Naive thymus-derived CD4-positive, alpha-beta T cell (primary cell): Measurements from ENCODE around the gene PEAK3. TPM values are rescaled to one million over a fixed set of nuclear protein-coding genes. Genes with fewer than 3 reads are reported as not detected.

Experiments used
- ATAC-seq: fragments of 150-1000 bp; cut with Tn5 transposase; 2 replicates; pipeline ENCODE4 v1.10.0; 2021; ENCODE audit warnings: mild to moderate bottlenecking, moderate library complexity
- CTCF ChIA-PET: fragments of 350-600 bp; sonication (Branson Sonifier 250); formaldehyde crosslinking; loops from one replicate; lab custom pipeline; 2021; ENCODE audit warnings: antibody characterized with exemption; lab: Charles Lee
- POLR2A ChIA-PET: fragments of 350-600 bp; sonication (Branson Sonifier 250); formaldehyde crosslinking; loops from one replicate; lab custom pipeline; 2021; ENCODE audit warnings: antibody characterized with exemption, inconsistent platforms; lab: Charles Lee
- DNase-seq, 9 donors: peaks; one replicate each; pipeline versions ENCODE4 v3.0.0 to v3.0.0-alpha.2; 2020 to 2022; ENCODE audit warnings: mixed read lengths in 1 of 9
- H3K27ac ChIP-seq: one replicate; pipeline ENCODE4 v1.7.0; 2013; ENCODE audit warnings: mild to moderate bottlenecking, low read depth, low read length, moderate library complexity
- H3K27me3 ChIP-seq, 2 donors: one replicate each; pipeline ENCODE4 v1.7.0; 2013; ENCODE audit warnings: low read length in 2 of 2, mild to moderate bottlenecking in 2 of 2, moderate library complexity in 2 of 2; ENCODE audit not compliant: control insufficient read depth in 2 of 2, insufficient read depth in 2 of 2
- H3K36me3 ChIP-seq, 3 experiments: 1 replicate in 2 of 3; 2 replicates in 1 of 3; pipeline ENCODE4 v1.7.0; 2013; ENCODE audit warnings: low read length in 3 of 3, mild to moderate bottlenecking in 3 of 3, moderate library complexity in 1 of 3; ENCODE audit not compliant: insufficient read depth in 3 of 3, control insufficient read depth in 2 of 3
- H3K4me1 ChIP-seq, 2 donors: one replicate each; pipeline ENCODE4 v1.7.0; 2013; ENCODE audit warnings: low read length in 2 of 2, mild to moderate bottlenecking in 2 of 2, moderate library complexity in 1 of 2; ENCODE audit not compliant: control insufficient read depth in 2 of 2, insufficient read depth in 2 of 2
- H3K4me3 ChIP-seq: 2 replicates; pipeline ENCODE4 v1.7.0; 2013; ENCODE audit warnings: mild to moderate bottlenecking, low read length
- H3K9me3 ChIP-seq, 3 experiments: 1 replicate in 2 of 3; 2 replicates in 1 of 3; pipeline ENCODE4 v1.7.0; 2013; ENCODE audit warnings: low read length in 3 of 3; ENCODE audit not compliant: control insufficient read depth in 2 of 3
- H3K27ac Mint-ChIP-seq, 9 donors: one replicate each; pipeline ENCODE4 v1.8.0; 2020 to 2022; ENCODE audit warnings: mixed read lengths in 9 of 9, mild to moderate bottlenecking in 8 of 9, moderate library complexity in 5 of 9, inconsistent platforms in 2 of 9
- H3K27me3 Mint-ChIP-seq, 5 donors: one replicate each; pipeline ENCODE4 v1.8.0; 2021 to 2022; ENCODE audit warnings: mixed read lengths in 5 of 5, mild to moderate bottlenecking in 1 of 5
- H3K36me3 Mint-ChIP-seq, 5 donors: one replicate each; pipeline ENCODE4 v1.8.0; 2020 to 2022; ENCODE audit warnings: mixed read lengths in 5 of 5, mild to moderate bottlenecking in 3 of 5, inconsistent platforms in 1 of 5
- H3K4me1 Mint-ChIP-seq, 7 donors: one replicate each; pipeline ENCODE4 v1.8.0; 2020 to 2022; ENCODE audit warnings: mixed read lengths in 7 of 7, mild to moderate bottlenecking in 3 of 7, inconsistent platforms in 1 of 7
- H3K4me3 Mint-ChIP-seq, 10 donors: one replicate each; pipeline ENCODE4 v1.8.0; 2020 to 2022; ENCODE audit warnings: mild to moderate bottlenecking in 10 of 10, mixed read lengths in 10 of 10, moderate library complexity in 6 of 10, inconsistent platforms in 2 of 10
- H3K9me3 Mint-ChIP-seq, 11 donors: one replicate each; pipeline ENCODE4 v1.8.0; 2020 to 2022; ENCODE audit warnings: mixed read lengths in 11 of 11, mild to moderate bottlenecking in 4 of 11, inconsistent platforms in 1 of 11, moderate library complexity in 1 of 11
- intact Hi-C, 2 donors: fragments of 100-400 bp; cut with micrococcal nuclease; formaldehyde crosslinking; loops; one replicate each; pipeline ENCODE4 v1.15.1; 2023
- polyA plus RNA-seq, 2 donors: library from polyadenylated mRNA; unstranded; fragments of 300-500 nt; fragmentation: Illumina TruSeq; gene quantifications; one replicate each; pipeline ENCODE4 v1.2.3, GENCODE V29; 2021
- total RNA-seq, 6 experiments: library from RNA in 5 of 6; stranded (reverse) in 5 of 6; gene quantifications; 1 replicate in 5 of 6; 2 replicates in 1 of 6; pipeline ENCODE4 v1.2.3 and lab custom pipeline; 2021 to 2026

Gene PEAK3
- total and polyA plus RNA-seq, 7 experiments from 2014 or later = 0.14 to 3.9 (median 0.36) TPM; not detected in 1

DNA sequence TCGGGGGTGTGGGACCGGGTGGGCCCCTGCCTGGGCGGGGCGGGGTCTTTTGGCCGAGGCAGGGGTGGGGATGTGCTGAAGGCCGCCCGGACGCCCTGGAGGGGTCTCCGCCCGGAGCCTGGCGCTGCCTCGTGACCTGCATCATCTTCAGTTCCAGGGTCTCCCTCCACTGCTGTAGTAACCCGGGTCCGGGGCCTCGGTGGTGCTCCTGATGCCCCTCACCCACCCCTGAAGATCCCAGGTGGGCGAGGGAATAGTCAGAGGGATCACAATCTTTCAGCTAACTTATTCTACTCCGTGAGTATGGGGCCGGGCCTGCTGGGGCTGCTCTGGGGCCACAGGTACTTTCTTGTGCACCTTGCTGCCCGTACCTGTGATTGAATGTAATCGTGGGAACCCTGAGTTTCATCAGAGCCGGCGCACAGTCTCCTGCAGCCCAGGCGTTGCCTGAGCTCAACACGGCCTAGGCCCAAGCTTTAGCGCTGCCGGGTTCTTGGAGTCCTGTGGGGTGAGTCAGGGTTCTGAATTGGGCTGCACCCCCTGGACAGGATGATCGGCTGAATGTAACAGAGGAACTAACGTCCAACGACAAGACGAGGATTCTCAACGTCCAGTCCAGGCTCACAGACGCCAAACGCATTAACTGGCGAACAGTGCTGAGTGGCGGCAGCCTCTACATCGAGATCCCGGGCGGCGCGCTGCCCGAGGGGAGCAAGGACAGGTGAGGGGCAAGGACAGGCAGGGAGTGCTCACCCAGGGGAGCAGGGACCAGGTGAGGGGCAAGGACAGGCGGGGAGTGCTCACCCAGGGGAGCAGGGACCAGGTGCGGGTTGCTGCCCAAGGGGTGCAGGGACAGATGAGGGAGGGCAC, 10.5 kb downstream of the PEAK3 start:
- POLR2A ChIA-PET = interaction anchor here (0.9 to 7.2 kb wide), 18 partner anchors 9 to 237 kb away, joined by 3 to 135 read pairs (median 6); partner anchors contain the start of genes GADD45B, JSRP1, PEAK3 and PLEKHJ1
- Histone ChIP-seq H3K36me3 (peaks cover 0 to 39% (median 12%) of the 10 kb centered on the region in 3 experiments), H3K4me1 (peaks cover 30 to 32% of the 10 kb centered on the region in 2 donors), H3K4me3 (peak overlapping the region; percentile 55), H3K9me3 (no peaks in the 10 kb centered on the region), H3K27ac (peak overlapping the region; percentile 87), H3K27me3 (no peaks in the 10 kb centered on the region)
- CTCF ChIA-PET = interaction anchor here (0.8 to 3.5 kb wide), 10 partner anchors 12 to 119 kb away, joined by 3 to 14 read pairs (median 4); partner anchors contain the start of gene PLEKHJ1
- intact Hi-C loops = loop anchor here in 1 of 2 donors (10.0 kb wide), 1 partner anchor 343 kb away; no protein-coding TSS in a partner anchor
- H3K4me3 Mint-ChIP-seq = peak overlapping the region; percentile 86 to 96 (median 90)
- H3K36me3 Mint-ChIP-seq = peaks cover 0 to 21% (median 7%) of the 10 kb centered on the region in 5 donors
- H3K9me3 Mint-ChIP-seq = peaks cover 0 to 3% (median 0%) of the 10 kb centered on the region in 11 donors
- DNase-seq (peak in 2 of 9 donors; percentile 22 to 42), ATAC-seq (no peak)
- H3K27ac Mint-ChIP-seq = peak overlapping the region; percentile 85 to 97 (median 89)
- H3K27me3 Mint-ChIP-seq = no peaks in the 10 kb centered on the region
- H3K4me1 Mint-ChIP-seq = peaks cover 26 to 53% (median 36%) of the 10 kb centered on the region in 7 donors

- H3K27me3 ChIP-seq = no peaks in the 10 kb centered on the region
- peak; percentile 37 for ATAC-seq
- peak; percentile 59 to 77 (median 65) for DNase-seq
- Mint-ChIP-seq H3K27me3 (no peaks in the 10 kb centered on the region), H3K36me3 (peaks cover 0 to 21% (median 7%) of the 10 kb centered on the region in 5 donors), H3K27ac (peak overlapping the region in 8 of 9 donors; percentile 46 to 89 (median 86)), H3K4me3 (peak overlapping the region; percentile 86 to 96 (median 91)), H3K9me3 (peaks cover 0 to 3% (median 0%) of the 10 kb centered on the region in 11 donors), H3K4me1 (peaks cover 29 to 61% (median 40%) of the 10 kb centered on the region in 7 donors)
- intact Hi-C loops = loop anchor here in 1 of 2 donors (10.0 kb wide), 1 partner anchor 344 kb away; no protein-coding TSS in a partner anchor
- peak overlapping the region; percentile 87 for H3K27ac ChIP-seq
- peaks cover 0 to 34% (median 12%) of the 10 kb centered on the region in 3 experiments for H3K36me3 ChIP-seq
- ChIA-PET CTCF (interaction anchor here (0.5 to 1.8 kb wide), 5 partner anchors 13 to 555 kb away, joined by 3 to 13 read pairs (median 3); partner anchors contain the start of gene PLEKHJ1), POLR2A (interaction anchor here (0.6 to 7.2 kb wide), 25 partner anchors 9 to 1418 kb away, joined by 3 to 135 read pairs (median 5); partner anchors contain the start of genes AMH, GADD45B, JSRP1 and PEAK3)
- H3K9me3 ChIP-seq = no peaks in the 10 kb centered on the region
- H3K4me1 ChIP-seq = peaks cover 32 to 35% of the 10 kb centered on the region in 2 donors
- peak overlapping the region; percentile 96 for H3K4me3 ChIP-seq
These were observed 11.3 kb downstream of the PEAK3 start for GRCh38 chr19:2270423-2271233.

- peak overlapping the region; percentile 87 for H3K27ac ChIP-seq
- Mint-ChIP-seq H3K36me3 (peaks cover 0 to 21% (median 7%) of the 10 kb centered on the region in 5 donors), H3K4me1 (peaks cover 29 to 58% (median 39%) of the 10 kb centered on the region in 7 donors), H3K4me3 (peak overlapping the region; percentile 86 to 96 (median 90)), H3K9me3 (peaks cover 0 to 3% (median 0%) of the 10 kb centered on the region in 11 donors), H3K27me3 (no peaks in the 10 kb centered on the region), H3K27ac (peak overlapping the region; percentile 72 to 94 (median 88))
- H3K36me3 ChIP-seq = peaks cover 0 to 34% (median 12%) of the 10 kb centered on the region in 3 experiments
- ChIA-PET CTCF (interaction anchor here (0.5 to 1.2 kb wide), 2 partner anchors 12 to 555 kb away, joined by 3 read pairs; no protein-coding TSS in a partner anchor), POLR2A (interaction anchor here (0.6 to 7.2 kb wide), 25 partner anchors 8 to 1419 kb away, joined by 3 to 135 read pairs (median 5); partner anchors contain the start of genes AMH, GADD45B, JSRP1 and PLEKHJ1)
- H3K9me3 ChIP-seq = no peaks in the 10 kb centered on the region
- no peaks in the 10 kb centered on the region for H3K27me3 ChIP-seq
- intact Hi-C loops = loop anchor here in 1 of 2 donors (10.0 kb wide), 1 partner anchor 345 kb away; no protein-coding TSS in a partner anchor
- peaks cover 32 to 35% of the 10 kb centered on the region in 2 donors for H3K4me1 ChIP-seq
- H3K4me3 ChIP-seq = peak overlapping the region; percentile 96
- no peak for ATAC-seq
- DNase-seq = peak in 1 of 9 donors; percentile 64
These were observed 11.9 kb downstream of the PEAK3 start for GRCh38 chr19:2270157-2270422.

- Histone ChIP-seq H3K9me3 (no peaks in the 10 kb centered on the region), H3K27ac (peak overlapping the region; percentile 87), H3K36me3 (peaks cover 0 to 34% (median 12%) of the 10 kb centered on the region in 3 experiments), H3K4me1 (peaks cover 32 to 35% of the 10 kb centered on the region in 2 donors), H3K27me3 (no peaks in the 10 kb centered on the region), H3K4me3 (peak overlapping the region; percentile 96)
- no peaks in the 10 kb centered on the region for H3K27me3 Mint-ChIP-seq
- H3K36me3 Mint-ChIP-seq = peaks cover 0 to 21% (median 5%) of the 10 kb centered on the region in 5 donors
- peaks cover 0 to 3% (median 0%) of the 10 kb centered on the region in 11 donors for H3K9me3 Mint-ChIP-seq
- H3K4me1 Mint-ChIP-seq = peaks cover 29 to 53% (median 35%) of the 10 kb centered on the region in 7 donors
- ChIA-PET CTCF (interaction anchor here (0.5 to 1.2 kb wide), 2 partner anchors 12 to 556 kb away, joined by 3 read pairs; no protein-coding TSS in a partner anchor), POLR2A (interaction anchor here (0.6 to 7.2 kb wide), 22 partner anchors 8 to 1420 kb away, joined by 3 to 135 read pairs (median 5); partner anchors contain the start of genes AMH, GADD45B, JSRP1 and PLEKHJ1)
- peak overlapping the region; percentile 86 to 96 (median 90) for H3K4me3 Mint-ChIP-seq
- intact Hi-C loops = loop anchor here (1.0 to 10.0 kb wide), 8 partner anchors 11 to 345 kb away; partner anchors contain the start of genes PLEKHJ1 (in 2 of the 2), SF3A2 (in 2 of the 2), AP3D1 (in 1 of the 2) and GADD45B (in 1 of the 2)
- DNase-seq (peak; percentile 98 to 100 (median 99)), ATAC-seq (peak; percentile 90)
- peak overlapping the region; percentile 72 to 94 (median 89) for H3K27ac Mint-ChIP-seq
These were observed 12.5 kb downstream of the PEAK3 start for GRCh38 chr19:2269244-2270156.

DNA sequence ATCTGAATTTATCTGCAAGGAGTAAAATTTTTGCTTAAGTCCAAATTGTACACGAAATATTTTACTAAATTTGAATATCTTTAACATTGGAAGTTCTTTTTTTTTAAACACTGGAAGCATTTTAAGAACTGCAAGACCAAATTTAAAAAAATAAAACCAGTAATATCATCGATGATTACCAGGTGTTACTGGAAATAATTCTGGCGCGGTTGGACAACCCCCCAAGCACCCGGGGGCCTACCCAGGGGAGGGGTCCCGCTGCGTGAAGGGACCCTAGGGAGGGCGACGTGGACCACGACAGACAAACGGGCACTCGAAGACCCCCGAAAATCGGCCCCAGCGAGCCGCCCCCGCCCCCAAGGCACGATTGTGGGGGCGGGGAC, 13.1 kb downstream of the PEAK3 start:
- ChIA-PET POLR2A (interaction anchor here (1.0 to 7.1 kb wide), 4 partner anchors 10 to 35 kb away, joined by 3 to 37 read pairs (median 12); no protein-coding TSS in a partner anchor), CTCF (no interaction called here)
- H3K27me3 ChIP-seq = no peaks in the 10 kb centered on the region
- Mint-ChIP-seq H3K9me3 (peaks cover 0 to 3% (median 0%) of the 10 kb centered on the region in 11 donors), H3K4me1 (peaks cover 22 to 46% (median 29%) of the 10 kb centered on the region in 7 donors), H3K27me3 (no peaks in the 10 kb centered on the region), H3K27ac (peak overlapping the region in 8 of 9 donors; percentile 8 to 94 (median 87)), H3K4me3 (peak overlapping the region; percentile 86 to 96 (median 90)), H3K36me3 (peaks cover 0 to 15% (median 5%) of the 10 kb centered on the region in 5 donors)
- H3K27ac ChIP-seq = peak overlapping the region; percentile 79
- peak overlapping the region; percentile 72 for H3K4me3 ChIP-seq
- peaks cover 26 to 29% of the 10 kb centered on the region in 2 donors for H3K4me1 ChIP-seq
- intact Hi-C loops = loop anchor here (1.0 to 5.0 kb wide), 7 partner anchors 11 to 208 kb away; partner anchors contain the start of genes PLEKHJ1 (in 2 of the 2), SF3A2 (in 2 of the 2), AP3D1 (in 1 of the 2) and GADD45B (in 1 of the 2)
- ATAC-seq (no peak), DNase-seq (no peak)
- peaks cover 0 to 34% (median 12%) of the 10 kb centered on the region in 3 experiments for H3K36me3 ChIP-seq
- H3K9me3 ChIP-seq = no peaks in the 10 kb centered on the region
